GM21529 (cell line): ENCODE results near the gene ACYP1.
A peak's percentile ranks its signal among the peaks of the same experiment; 100 is the strongest.
"Not testable (repeated sequence)": the region's sequence is repeated elsewhere in the genome, so short reads cannot be mapped to it uniquely, and the experiment has no call there.

Experiments
- ATAC-seq: cut with Tn5 transposase; IDR thresholded peaks from one replicate; pipeline ENCODE4 v1.9.1; 2021; ENCODE audit not compliant: unreplicated experiment

Gene ACYP1

GRCh38 chr14:75068294-75069120 is 4.7 kb upstream of the ACYP1 start:
- no peak for ATAC-seq

- ATAC-seq, result not testable (repeated sequence)
Observed at GRCh38 chr14:75067765-75068164, 3.9 kb upstream of the ACYP1 start.

DNA sequence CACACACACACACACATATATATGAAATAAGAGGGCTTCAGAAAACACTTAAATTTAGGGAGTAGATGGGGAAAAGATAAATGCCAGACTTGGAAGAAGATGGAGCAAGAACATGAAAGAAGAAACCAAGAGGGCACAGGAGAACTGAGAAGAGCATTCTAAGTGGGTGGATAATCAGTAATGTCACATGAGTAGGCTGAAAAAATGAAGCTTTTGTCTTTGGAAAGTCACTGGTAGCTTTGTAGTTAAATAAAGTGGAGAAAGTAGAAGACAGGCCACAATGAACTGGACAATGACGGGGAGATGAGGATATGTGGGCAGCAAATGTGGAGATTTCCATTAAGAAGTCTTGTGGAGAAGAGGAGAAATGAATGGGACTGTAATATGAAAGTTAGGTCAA is 3.4 kb upstream of the ACYP1 start:
- ATAC-seq, result no peak

DNA sequence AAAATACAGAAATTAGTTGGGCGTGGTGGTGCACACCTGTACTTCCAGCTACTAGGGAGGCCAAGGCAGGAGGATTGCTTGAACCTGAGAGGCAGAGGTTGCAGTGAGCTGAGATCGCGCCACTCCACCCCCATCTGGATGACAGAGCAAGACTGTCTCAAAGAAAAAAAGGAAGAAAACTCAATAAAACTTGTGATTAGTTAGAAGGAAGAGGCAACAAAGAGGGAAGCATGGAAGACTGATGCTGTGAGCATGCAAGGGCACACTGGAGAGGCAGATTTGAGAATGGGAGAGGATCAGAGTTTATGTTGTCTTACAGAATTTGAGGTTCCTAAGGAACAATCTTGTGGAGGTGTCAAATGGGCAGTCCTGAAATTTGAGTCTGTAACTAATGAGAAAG is 2.9 kb upstream of the ACYP1 start:
- ATAC-seq, result no peak

GRCh38 chr14:75064205-75064567 is 362 bp upstream of the ACYP1 start:
- ATAC-seq, result no peak

GRCh38 chr14:75063013-75063412 is 811 bp downstream of the ACYP1 start:
- ATAC-seq, result no peak

- ATAC-seq, result no peak
Observed at GRCh38 chr14:75060420-75060819, 3.4 kb downstream of the ACYP1 start.

DNA sequence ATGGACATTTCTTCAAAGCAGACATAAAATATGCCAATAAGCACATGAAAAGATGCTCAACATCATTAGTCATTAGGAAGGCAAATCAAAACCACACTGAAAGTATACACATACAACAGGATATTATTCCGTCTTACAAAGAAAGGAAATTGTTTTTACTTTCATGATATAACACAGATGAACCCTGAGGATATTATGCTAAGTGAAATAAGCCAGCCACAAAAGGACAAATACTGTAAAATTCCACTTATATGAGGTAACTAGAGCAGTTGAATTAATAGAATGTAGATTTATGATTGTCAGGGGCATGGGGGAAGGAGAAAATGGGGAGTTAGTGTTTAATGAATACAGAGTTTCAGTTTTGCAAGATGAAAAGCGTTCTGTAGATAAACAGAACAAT is 4.2 kb downstream of the ACYP1 start:
- no peak for ATAC-seq

GRCh38 chr14:75054421-75054820 is 9.4 kb downstream of the ACYP1 start:
- no peak for ATAC-seq

DNA sequence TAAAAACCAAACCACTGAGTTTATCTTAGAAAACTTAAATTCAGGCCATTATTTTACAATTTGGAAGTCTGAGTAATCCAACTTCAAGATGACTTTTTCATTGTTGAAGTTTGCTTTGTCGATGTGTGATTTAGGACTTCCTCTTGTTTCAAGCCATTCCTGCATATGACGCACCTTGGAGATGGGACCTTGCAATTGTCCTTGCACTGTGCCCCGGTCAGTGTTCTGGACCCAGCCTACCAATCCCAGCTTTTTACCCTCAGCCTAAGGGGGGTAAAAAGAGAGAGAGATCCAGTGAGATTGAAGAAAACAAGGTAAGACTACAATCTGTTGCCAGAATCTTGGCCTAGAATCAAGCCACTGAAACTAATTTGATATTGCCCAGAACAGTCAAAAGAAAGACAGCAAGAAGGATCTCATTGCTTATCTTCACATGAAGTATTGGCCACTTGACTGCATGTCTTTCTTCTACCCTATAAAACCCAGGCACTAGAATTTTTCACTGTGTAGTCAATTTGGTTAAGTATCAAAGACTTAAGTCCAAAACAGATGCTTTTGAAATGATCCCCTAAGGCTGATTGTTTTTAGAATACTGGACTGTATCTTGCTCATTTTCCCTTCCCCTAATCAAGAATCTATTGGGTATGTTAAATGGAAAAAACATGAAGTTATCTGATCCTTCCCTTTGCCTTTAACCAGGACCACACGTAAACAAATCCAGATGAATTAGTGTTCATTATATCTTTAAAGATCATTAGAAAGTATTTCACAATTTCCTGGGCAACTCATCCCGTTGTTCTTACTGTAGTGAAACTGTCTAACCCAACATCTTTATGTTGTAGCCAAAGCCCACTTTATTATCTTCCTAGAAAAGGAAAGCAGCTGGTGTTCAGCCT is 10.2 kb downstream of the ACYP1 start:
- no peak for ATAC-seq

DNA sequence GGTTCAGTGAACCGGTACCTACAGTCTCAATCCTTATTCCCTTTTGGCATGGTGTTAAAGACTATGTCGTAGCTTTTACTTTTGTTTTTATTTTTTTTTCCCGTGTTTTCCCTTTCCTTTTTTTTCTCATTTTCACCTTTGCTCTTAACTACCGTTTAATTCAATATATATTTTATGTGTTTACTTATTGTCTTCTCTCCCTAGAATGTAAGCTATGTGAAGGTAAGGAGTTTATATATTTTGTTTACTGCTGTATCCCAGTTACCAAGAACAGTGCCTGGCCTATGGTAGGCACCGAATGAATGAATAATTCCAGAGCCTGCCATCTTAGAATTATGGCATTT is 12.3 kb downstream of the ACYP1 start:
- no peak for ATAC-seq

DNA sequence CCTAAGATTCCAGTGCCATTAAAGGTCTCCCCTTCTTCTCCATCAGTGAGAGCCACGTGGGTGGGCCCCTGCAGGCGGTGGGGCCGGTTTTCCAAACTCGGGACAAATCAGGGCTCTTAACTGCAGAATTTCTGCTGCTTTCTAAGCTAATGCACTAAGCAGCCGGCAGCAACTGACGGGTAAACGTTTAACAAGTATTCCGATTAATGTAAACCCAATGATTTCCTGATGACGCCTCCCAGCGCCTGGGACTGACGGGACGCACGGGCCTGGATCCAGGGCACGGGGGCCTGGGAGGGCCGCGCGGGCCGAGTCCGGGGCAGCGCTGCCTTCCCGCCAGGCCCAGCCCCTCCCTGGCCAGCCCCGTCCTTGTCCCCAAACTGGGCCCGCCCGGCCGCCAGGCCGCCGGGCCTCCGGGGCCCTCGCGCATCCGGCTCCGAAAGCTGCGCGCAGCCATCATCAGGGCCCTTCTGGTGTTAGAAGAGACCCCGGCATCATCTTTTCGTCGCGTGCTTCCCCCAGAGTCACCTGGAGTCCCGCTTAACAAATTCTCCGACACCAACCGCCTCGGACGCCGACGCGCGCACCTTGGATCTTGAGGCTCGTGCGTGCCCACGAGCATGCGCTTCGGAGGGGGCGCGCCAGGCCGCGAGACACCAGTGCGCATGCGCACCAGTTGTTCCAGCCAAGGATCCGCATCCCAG is 12.8 kb downstream of the ACYP1 start, which contains the start of gene MLH3:
Gene MLH3 (minus strand): TSS at position 616 of the 704 bp plus-strand sequence. CDS start 1,812 bp downstream, outside the sequence.
- ATAC-seq, result peak; percentile 74

- no peak for ATAC-seq
Observed at GRCh38 chr14:75049731-75050201, 14.1 kb downstream of the ACYP1 start.

- ATAC-seq, result no peak
Observed at GRCh38 chr14:75049136-75049535, 14.7 kb downstream of the ACYP1 start.

- ATAC-seq, result no peak
Observed at GRCh38 chr14:75048101-75048500, 15.7 kb downstream of the ACYP1 start.

DNA sequence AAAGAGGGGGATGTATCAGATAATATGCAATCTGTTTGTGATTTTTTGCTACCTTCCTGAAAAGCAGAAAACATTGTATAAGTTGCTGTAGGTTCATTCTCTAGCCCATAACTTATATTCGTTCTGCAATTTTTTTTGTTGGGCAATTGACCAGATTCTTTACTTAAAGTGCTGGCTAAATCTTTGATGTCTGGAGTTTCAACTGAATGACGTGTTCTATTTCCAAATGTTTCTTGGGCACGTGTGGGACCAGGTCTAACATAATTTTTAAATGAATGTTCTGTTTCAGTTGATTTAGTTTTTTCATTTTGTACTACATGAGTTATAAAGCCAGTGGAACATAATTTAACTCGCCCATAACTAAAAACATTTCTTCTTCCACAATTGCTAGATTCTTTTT is 16.3 kb downstream of the ACYP1 start:
- ATAC-seq, result no peak

GRCh38 chr14:75046899-75047298 is 16.9 kb downstream of the ACYP1 start:
- ATAC-seq, result no peak

GRCh38 chr14:75046275-75046674 is 17.5 kb downstream of the ACYP1 start:
- no peak for ATAC-seq

- no peak for ATAC-seq
Observed at GRCh38 chr14:75044752-75045151, 19.1 kb downstream of the ACYP1 start.

DNA sequence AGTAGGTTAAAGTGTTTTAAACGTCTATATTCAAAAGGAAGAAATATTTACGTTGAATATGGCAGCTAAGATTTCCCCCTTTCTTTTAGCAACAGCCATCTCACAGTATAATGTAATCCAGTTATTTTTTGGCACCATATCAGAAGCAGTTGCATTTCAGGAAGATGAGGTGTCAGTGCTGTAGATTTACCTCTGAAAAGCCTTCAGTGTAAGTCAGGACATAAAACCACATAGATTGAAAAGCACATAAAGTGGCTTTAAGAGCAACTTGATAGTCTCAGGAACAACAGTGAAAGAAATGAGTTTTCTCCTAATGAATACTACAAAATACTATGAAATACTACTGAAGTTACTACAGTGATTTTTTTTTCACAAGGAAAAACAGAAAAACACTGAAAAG is 19.5 kb downstream of the ACYP1 start:
- ATAC-seq, result no peak

DNA sequence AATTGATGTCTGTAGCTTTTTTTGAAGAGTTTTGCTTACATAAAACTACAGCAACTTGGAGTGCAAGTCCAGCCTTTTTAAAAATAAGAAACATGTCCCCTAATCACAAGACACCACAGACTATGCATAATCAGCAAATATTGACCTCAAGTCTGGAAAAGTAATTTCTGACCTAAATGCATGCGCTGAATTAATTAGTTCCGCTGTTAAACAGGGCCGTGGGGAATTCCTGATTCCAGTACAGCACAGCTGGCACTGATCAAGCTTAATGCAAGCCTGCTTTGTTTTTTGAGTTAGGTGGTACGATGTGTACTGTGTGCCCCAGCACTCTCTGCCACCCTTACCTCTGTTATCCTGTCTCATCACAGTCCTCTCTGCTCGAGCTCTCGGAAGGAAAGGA is 21.8 kb downstream of the ACYP1 start:
- no peak for ATAC-seq
